Fibroblast of skin of left biceps (primary cell): ENCODE data around the gene CDK6.
"Not testable (repeated sequence)": the region's sequence is repeated elsewhere in the genome, so short reads cannot be mapped to it uniquely, and the experiment has no call there.

Source experiments
- DNase-seq, 2 experiments: peaks; one replicate each; pipeline ENCODE4 v3.0.0-alpha.2; 2013; ENCODE audit warnings: low read depth in 2 of 2

Gene CDK6

DNA sequence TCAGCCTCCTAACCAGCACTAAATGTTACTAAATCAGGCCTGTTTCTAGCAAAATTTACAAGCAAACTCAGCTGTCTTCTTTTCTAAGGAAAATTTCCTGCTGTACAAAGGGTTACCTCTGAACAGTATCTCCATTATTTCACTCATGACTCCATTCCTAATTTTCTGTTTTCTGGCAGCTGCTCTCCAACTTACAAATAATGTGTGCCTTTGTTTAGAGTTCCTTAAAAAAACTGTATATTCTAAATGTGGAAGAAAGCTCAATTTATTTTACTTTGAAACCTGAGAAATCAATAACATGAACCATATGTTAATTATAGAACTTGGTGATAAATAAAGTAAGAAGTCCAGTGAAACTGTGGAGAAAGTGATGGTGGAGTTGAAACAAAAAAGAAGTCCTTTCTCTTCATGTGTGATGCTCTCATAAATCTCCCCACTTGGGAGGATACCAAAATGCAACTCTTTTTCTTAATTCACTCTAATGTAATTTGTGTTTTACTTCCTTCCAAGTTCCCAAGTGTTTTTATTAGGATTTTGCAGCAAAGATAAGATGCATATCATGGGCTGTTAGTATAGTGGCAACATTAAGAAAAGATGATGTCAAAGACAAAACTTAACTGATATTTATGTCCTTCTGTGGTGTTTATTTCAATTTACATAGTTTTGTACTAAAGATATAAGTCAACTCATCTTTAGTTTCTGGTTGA is 74.8 kb downstream of the CDK6 start:
- DNase-seq, result no peak

DNA sequence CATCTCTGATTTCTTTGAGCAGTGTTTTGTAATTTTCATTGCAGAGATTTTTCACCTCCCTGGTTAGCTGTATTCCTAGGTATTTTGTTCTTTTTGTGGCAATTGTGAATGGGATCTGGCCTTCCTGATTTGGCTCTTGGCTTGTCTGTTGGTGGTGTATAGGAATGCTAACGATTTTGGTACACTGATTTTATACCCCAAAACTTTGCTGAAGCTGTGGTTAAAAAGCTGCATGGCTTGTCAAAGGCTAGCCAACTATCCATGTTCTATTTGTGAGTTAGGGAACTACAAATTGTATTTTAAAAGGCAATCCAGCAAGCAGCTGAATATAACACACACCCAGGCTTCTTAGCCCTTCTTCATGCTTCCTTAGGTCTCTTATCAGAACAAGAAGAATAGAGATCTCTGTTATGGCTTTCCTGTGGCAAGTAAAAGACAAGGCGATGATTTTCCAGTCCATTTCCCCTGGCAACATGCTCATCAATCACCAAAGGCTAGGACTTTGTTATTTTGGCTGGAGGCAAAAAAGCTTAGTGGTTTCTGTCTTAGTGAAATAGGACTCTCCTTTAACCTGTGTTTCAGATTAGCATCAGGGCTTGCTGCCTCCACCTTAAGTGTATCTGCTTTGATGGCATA is 77.5 kb downstream of the CDK6 start:
- DNase-seq, result no peak

DNA sequence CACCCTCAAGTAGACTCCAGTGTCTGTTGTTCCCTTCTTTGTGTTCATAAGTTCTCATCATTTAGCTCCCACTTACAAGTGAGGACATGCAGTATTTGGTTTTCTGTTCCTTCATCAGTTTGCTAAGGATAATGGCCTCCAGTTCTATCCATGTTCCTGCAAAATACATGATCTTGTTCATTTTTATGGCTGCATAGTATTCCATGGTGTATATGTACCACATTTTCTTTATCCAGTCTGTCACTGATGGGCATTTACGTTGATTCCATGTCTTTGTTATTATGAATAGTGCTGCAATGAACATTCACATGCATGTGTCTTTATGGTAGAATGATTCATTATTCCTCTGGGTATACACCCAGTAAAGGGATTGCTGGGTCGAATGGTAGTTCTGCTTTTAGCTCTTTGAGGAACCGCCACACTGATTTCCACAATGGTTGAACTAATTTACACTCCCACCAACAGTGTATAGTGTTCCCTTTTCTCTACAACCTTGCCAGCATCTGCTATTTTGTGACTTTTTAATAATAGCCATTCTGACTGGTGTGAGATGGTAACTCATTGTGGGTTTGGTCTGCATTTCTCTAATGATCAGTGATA is 79.0 kb downstream of the CDK6 start:
- not testable (repeated sequence) for DNase-seq

DNA sequence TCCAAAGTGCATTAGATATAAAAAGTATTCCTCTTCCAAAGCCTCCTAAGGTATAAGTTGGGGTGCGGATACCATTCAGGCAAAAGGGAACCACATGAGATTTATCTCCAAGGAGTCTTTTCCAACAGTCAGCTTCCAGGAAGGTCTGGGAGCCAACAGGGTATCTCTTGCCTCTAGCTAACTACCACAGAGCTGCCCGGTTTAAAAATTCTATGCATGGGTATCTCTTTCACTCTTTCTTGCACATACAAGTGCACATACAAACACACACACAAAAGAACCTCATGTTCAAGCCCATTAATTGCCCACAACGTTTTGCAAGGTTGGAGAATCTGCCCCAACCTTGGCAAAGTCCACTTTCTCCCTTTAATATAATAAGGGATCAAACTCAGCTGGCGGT is 80.7 kb downstream of the CDK6 start:
- no peak for DNase-seq

GRCh38 chr7:92754919-92755581 is 81.3 kb downstream of the CDK6 start:
- no peak for DNase-seq

GRCh38 chr7:92753614-92754013 is 82.8 kb downstream of the CDK6 start:
- no peak for DNase-seq

GRCh38 chr7:92751902-92752901 is 84.2 kb downstream of the CDK6 start:
- peak; percentile 85 for DNase-seq

DNA sequence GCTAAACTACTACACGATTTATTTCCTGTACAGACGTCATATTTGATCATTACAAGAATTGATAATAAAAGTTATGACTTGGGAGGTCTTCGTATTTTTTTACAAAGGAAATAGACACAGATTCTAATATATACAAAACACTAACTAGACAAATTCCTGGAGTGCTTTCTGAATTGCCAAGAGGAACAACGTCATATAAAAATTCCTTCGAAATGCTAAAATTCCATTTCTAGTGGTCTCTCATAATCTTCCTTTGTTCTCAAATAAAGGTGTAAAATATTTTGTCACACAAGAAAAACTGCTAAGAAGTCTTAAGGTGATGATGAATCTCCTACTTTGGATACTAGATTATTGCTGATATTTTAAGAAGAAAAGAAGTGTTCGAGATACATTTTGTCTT is 85.4 kb downstream of the CDK6 start:
- DNase-seq, result no peak

DNA sequence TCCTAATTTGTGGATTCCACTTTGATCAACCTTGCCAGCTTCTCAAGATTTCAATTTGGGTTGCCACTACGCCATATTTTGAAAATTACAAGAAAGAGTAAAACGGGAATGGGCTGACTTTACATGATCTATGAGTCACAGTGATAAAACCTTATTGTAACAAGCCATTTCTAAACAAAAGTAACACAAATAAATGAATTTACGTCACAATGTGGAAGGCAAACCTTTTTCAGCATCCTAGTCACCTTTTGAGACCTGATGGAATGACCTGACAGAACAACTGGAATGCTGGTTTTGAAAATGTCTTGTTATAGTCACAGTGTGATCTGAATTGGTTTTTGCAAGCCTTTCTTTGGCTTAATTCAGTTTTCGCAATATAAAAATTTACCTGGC is 85.9 kb downstream of the CDK6 start:
- DNase-seq, result no peak

DNA sequence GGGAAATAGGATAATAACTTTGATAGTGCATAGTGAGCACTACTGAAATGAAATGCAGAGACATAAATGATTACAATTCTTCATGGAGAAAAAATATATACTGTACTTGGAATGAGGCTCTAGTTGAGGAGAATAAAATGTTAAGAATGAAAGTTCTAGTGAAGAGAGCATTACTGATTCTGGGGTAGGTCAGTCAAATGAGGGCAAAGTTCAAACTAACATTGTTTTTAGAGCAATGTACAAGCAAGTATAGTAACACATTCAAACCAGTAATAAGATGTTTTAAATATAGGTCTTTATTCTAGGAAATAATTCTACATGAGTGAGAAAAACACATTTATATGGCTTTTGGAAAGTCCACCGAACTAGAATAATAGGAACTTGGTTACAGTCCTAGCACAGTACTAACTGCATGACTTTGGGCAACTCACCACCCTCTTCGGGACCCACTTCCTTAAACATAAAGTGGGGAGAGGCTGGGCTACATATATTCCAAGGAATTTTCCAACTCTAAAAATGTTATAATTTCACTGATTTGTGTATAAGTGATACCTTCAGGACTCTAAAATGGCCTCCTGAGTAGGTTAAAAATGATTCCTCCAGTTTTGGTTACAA is 86.4 kb downstream of the CDK6 start:
- no peak for DNase-seq

DNA sequence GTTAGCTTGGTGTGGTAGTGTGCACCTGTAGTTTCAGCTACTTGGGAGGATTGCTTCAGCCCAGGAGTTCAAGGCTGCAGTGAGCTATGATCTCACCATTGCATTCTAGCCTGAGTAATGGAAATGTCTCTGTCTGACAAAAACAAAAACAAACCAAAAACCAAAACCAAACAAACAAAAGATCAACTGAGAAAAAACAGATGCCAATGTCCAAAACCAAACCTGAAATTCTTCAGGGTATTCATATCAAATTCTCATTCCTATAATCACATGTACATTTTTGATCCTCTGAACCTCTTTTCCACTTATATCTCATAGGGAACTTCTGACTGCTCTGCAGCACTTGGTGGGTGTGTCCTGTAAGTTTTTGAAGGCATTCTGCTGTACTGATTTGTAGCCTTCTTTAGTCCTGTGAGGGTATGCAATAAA is 87.0 kb downstream of the CDK6 start:
- no peak for DNase-seq

GRCh38 chr7:92748495-92748894 is 87.9 kb downstream of the CDK6 start:
- DNase-seq, result no peak

GRCh38 chr7:92747041-92747835 is 89.1 kb downstream of the CDK6 start:
- no peak for DNase-seq

DNA sequence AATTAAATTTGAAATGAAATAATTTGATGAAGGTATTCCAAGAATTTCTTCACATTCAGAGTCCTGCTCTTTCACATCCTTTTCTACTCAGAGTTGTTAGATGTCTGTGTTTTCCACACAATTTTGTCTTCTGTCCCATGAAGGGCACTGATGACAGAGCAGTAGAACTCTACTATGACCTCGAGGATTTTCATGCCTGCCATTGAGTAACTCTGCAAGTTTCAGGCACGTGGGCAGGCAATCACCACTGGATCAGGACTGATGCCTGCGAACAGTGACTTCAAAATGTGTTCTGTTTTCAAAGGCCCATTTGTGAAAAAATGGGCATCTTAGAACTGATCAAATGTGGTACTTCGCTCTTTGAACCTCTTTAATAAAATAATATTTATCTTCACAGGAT is 91.1 kb downstream of the CDK6 start:
- DNase-seq, result no peak

- not testable (repeated sequence) for DNase-seq
Observed at GRCh38 chr7:92744180-92744579, 92.2 kb downstream of the CDK6 start.

DNA sequence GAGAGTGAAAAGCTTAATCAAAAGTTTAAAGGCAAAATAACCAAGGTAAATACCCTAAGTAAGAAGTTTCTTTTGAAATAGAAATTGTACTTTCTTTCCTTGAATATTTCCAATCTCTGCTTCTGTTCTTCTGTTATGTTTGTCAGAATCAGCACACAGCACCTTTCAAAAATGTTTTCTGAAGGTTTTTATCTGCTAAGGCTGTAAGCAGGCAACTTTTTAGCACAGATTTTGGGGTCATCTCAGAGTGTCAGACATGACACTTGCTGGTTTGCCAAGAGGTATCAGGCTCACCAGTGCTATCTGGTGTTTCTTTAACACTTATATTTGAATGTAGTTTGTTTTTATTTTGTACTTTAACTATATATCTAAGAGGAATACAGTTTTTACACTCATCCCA is 94.2 kb downstream of the CDK6 start:
- no peak for DNase-seq

DNA sequence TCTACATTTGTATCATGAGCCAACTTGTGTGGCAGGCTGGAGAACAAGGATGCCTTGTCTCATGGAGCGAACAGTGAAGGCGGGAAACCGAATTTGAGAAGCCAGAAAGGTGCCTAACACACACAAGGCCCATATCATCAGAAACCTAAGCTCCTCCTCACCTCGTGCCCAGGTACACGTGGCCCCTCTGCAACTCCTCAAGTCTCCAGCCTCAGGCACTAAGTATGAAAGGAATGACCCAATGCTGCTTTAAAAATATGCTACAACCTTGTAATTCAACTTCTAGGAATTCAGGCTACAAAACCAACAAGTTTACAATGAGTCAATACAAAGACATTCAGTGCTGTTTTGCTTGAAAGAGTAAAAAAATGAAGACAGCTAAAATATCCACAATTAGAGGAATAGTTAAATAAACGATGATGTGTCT is 95.7 kb downstream of the CDK6 start:
- DNase-seq, result peak; percentile 71 to 73

DNA sequence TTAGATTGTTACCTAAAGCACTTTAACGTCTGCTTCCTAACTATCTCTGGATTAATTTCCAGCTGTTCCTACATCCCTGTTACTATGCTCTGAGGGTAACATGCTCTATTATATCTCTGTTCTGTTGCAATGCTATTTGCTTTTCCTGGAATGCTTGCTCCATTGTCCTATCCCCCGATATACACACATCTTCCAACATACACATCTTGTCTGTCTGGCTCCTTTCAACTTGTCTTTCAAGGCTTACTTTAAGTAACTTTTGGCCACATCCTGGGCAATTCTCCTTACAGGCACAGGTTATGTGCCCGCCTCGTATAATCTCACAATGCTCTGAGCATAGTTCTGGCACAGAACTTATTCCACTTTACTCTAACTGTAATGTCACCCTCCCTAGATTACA is 96.2 kb downstream of the CDK6 start:
- no peak for DNase-seq

- DNase-seq, result no peak
Observed at GRCh38 chr7:92739091-92739490, 97.3 kb downstream of the CDK6 start.

DNA sequence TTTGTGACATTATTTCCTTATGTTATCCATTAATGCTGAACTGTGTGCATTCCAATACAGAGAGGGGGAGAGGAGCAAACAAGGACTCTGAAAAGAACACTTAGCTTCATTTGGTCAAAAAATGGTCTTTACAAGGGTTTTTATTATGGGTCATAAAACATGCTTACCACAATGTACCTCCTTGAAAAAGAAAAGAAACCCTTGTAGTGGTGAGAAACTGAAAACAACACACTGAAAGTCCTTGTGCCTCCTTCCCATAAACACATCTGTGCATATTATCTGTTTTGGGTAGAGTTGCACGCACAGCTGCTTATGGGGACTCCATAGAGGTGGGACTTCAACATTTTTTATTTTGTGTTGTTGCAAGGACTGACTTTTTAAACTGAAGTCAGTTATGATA is 98.7 kb downstream of the CDK6 start:
- no peak for DNase-seq
